ENCODE data around the gene THSD4.

Gene THSD4

GRCh38 chr15:71632576-71633195 is 517.4 kb downstream of the THSD4 start:
- DNase-seq (no peak), ATAC-seq (no peak)
- Mint-ChIP-seq H3K9me3 (no peaks in the 10 kb centered on the region), H3K27ac (no peak overlapping the region), H3K4me3 (no peak overlapping the region), H3K4me1 (no peaks in the 10 kb centered on the region), H3K27me3 (peaks cover 20% of the 10 kb centered on the region), H3K36me3 (ENCODE audit: low read depth) (no peaks in the 10 kb centered on the region)

- no peaks in the 10 kb centered on the region for H3K36me3 Mint-ChIP-seq (ENCODE audit: low read depth)
- H3K9me3 Mint-ChIP-seq, result no peaks in the 10 kb centered on the region
- no peak overlapping the region for H3K27ac Mint-ChIP-seq
- no peaks in the 10 kb centered on the region for H3K4me1 Mint-ChIP-seq
- no peak for DNase-seq
- ATAC-seq, result no peak
- H3K27me3 Mint-ChIP-seq, result peaks cover 20% of the 10 kb centered on the region
- H3K4me3 Mint-ChIP-seq, result no peak overlapping the region
Measured at GRCh38 chr15:71634820-71635560, 519.7 kb downstream of the THSD4 start.

GRCh38 chr15:71635735-71636134 is 520.5 kb downstream of the THSD4 start:
- H3K27ac Mint-ChIP-seq, result no peak overlapping the region
- H3K4me3 Mint-ChIP-seq, result no peak overlapping the region
- H3K36me3 Mint-ChIP-seq (ENCODE audit: low read depth), result no peaks in the 10 kb centered on the region
- H3K4me1 Mint-ChIP-seq, result no peaks in the 10 kb centered on the region
- DNase-seq (no peak), ATAC-seq (no peak)
- H3K9me3 Mint-ChIP-seq, result no peaks in the 10 kb centered on the region
- H3K27me3 Mint-ChIP-seq, result peaks cover 23% of the 10 kb centered on the region

- Mint-ChIP-seq H3K4me1 (no peaks in the 10 kb centered on the region), H3K9me3 (no peaks in the 10 kb centered on the region), H3K27me3 (peaks cover 28% of the 10 kb centered on the region), H3K4me3 (no peak overlapping the region), H3K36me3 (ENCODE audit: low read depth) (no peaks in the 10 kb centered on the region), H3K27ac (no peak overlapping the region)
- ATAC-seq, result no peak
- DNase-seq, result no peak
Measured at GRCh38 chr15:71638876-71639275, 523.6 kb downstream of the THSD4 start.

- H3K4me3 Mint-ChIP-seq, result no peak overlapping the region
- H3K9me3 Mint-ChIP-seq, result no peaks in the 10 kb centered on the region
- no peak overlapping the region for H3K27ac Mint-ChIP-seq
- H3K27me3 Mint-ChIP-seq, result peaks cover 26% of the 10 kb centered on the region
- H3K36me3 Mint-ChIP-seq (ENCODE audit: low read depth), result no peaks in the 10 kb centered on the region
- H3K4me1 Mint-ChIP-seq, result no peaks in the 10 kb centered on the region
- no peak for ATAC-seq
- DNase-seq, result no peak
Measured at GRCh38 chr15:71639471-71639870, 524.2 kb downstream of the THSD4 start.

GRCh38 chr15:71643918-71644317 is 528.6 kb downstream of the THSD4 start:
- no peaks in the 10 kb centered on the region for H3K36me3 Mint-ChIP-seq (ENCODE audit: low read depth)
- H3K9me3 Mint-ChIP-seq, result peaks cover 8% of the 10 kb centered on the region
- no peak overlapping the region for H3K27ac Mint-ChIP-seq
- H3K27me3 Mint-ChIP-seq, result peaks cover 13% of the 10 kb centered on the region
- no peaks in the 10 kb centered on the region for H3K4me1 Mint-ChIP-seq
- DNase-seq (no peak), ATAC-seq (no peak)
- H3K4me3 Mint-ChIP-seq, result no peak overlapping the region

- DNase-seq (no peak), ATAC-seq (no peak)
- Mint-ChIP-seq H3K9me3 (peaks cover 8% of the 10 kb centered on the region), H3K27me3 (peaks cover 12% of the 10 kb centered on the region), H3K36me3 (ENCODE audit: low read depth) (no peaks in the 10 kb centered on the region), H3K27ac (no peak overlapping the region), H3K4me1 (no peaks in the 10 kb centered on the region), H3K4me3 (no peak overlapping the region)
Measured at GRCh38 chr15:71646767-71647486, 531.7 kb downstream of the THSD4 start.

- Mint-ChIP-seq H3K27ac (no peak overlapping the region), H3K4me3 (no peak overlapping the region), H3K36me3 (ENCODE audit: low read depth) (no peaks in the 10 kb centered on the region), H3K9me3 (peaks cover 8% of the 10 kb centered on the region), H3K27me3 (peaks cover 10% of the 10 kb centered on the region), H3K4me1 (no peaks in the 10 kb centered on the region)
- no peak for ATAC-seq
- DNase-seq, result no peak
Measured at GRCh38 chr15:71647487-71647808, 532.2 kb downstream of the THSD4 start.

- ATAC-seq, result no peak
- Mint-ChIP-seq H3K27me3 (peaks cover 10% of the 10 kb centered on the region), H3K4me3 (no peak overlapping the region), H3K9me3 (peaks cover 8% of the 10 kb centered on the region), H3K36me3 (ENCODE audit: low read depth) (no peaks in the 10 kb centered on the region), H3K27ac (no peak overlapping the region), H3K4me1 (no peaks in the 10 kb centered on the region)
- no peak for DNase-seq
Measured at GRCh38 chr15:71648095-71648494, 532.8 kb downstream of the THSD4 start.

- Mint-ChIP-seq H3K4me3 (no peak overlapping the region), H3K36me3 (ENCODE audit: low read depth) (no peaks in the 10 kb centered on the region), H3K27me3 (peaks cover 10% of the 10 kb centered on the region), H3K27ac (no peak overlapping the region), H3K9me3 (peaks cover 8% of the 10 kb centered on the region), H3K4me1 (no peaks in the 10 kb centered on the region)
- ATAC-seq (no peak), DNase-seq (no peak)
Measured at GRCh38 chr15:71649894-71650293, 534.6 kb downstream of the THSD4 start.

- Mint-ChIP-seq H3K27ac (no peak overlapping the region), H3K4me3 (no peak overlapping the region), H3K4me1 (no peaks in the 10 kb centered on the region), H3K36me3 (ENCODE audit: low read depth) (no peaks in the 10 kb centered on the region), H3K9me3 (peaks cover 4% of the 10 kb centered on the region), H3K27me3 (peaks cover 10% of the 10 kb centered on the region)
- ATAC-seq, result no peak
- DNase-seq, result no peak
Measured at GRCh38 chr15:71650603-71651002, 535.3 kb downstream of the THSD4 start.

GRCh38 chr15:71651750-71652186 is 536.5 kb downstream of the THSD4 start:
- H3K4me1 Mint-ChIP-seq, result no peaks in the 10 kb centered on the region
- H3K4me3 Mint-ChIP-seq, result no peak overlapping the region
- H3K9me3 Mint-ChIP-seq, result no peaks in the 10 kb centered on the region
- H3K36me3 Mint-ChIP-seq (ENCODE audit: low read depth), result no peaks in the 10 kb centered on the region
- no peak overlapping the region for H3K27ac Mint-ChIP-seq
- peaks cover 5% of the 10 kb centered on the region for H3K27me3 Mint-ChIP-seq
- ATAC-seq, result no peak
- DNase-seq, result peak; percentile 2

- Mint-ChIP-seq H3K36me3 (ENCODE audit: low read depth) (no peaks in the 10 kb centered on the region), H3K4me3 (no peak overlapping the region), H3K27ac (no peak overlapping the region), H3K27me3 (peaks cover 3% of the 10 kb centered on the region), H3K4me1 (no peaks in the 10 kb centered on the region), H3K9me3 (no peaks in the 10 kb centered on the region)
- DNase-seq (no peak), ATAC-seq (no peak)
Measured at GRCh38 chr15:71654042-71654719, 538.9 kb downstream of the THSD4 start.

- Mint-ChIP-seq H3K9me3 (no peaks in the 10 kb centered on the region), H3K36me3 (ENCODE audit: low read depth) (no peaks in the 10 kb centered on the region)
Measured at GRCh38 chr15:71654720-71655174, 539.5 kb downstream of the THSD4 start.

More at GRCh38 chr15:71654720-71655174, 539.5 kb downstream of the THSD4 start:
- DNase-seq (no peak), ATAC-seq (no peak)
- Mint-ChIP-seq H3K27ac (no peak overlapping the region), H3K4me1 (no peaks in the 10 kb centered on the region), H3K27me3 (peaks cover 3% of the 10 kb centered on the region), H3K4me3 (no peak overlapping the region)

Data from activated naive CD8-positive, alpha-beta T cell treated with anti-CD3 and anti-CD28 coated beads, Interleukin-2, amount 50 U/mL, for 24 hours (primary cell).